Measurements from ENCODE around the gene CHID1. TPM values are rescaled to one million over a fixed set of nuclear protein-coding genes. Genes with fewer than 3 reads are reported as not detected.
A peak's percentile ranks its signal among the peaks of the same experiment; 100 is the strongest.

Gene CHID1
- total RNA-seq, 4 donors from 2014 or later, result 47.9 to 83.4 (median 65.8) TPM

GRCh38 chr11:928786-929185 lies 18.2 kb upstream of the CHID1 start:
- Histone ChIP-seq H3K27me3 (no peaks in the 10 kb centered on the region), H3K27ac (peak overlapping the region in 1 of 4 donors; percentile 39), H3K4me3 (no peak overlapping the region), H3K4me1 (peaks cover 0 to 84% (median 58%) of the 10 kb centered on the region in 4 donors), H3K9me3 (no peaks in the 10 kb centered on the region), H3K36me3 (peaks cover 0 to 3% (median 0%) of the 10 kb centered on the region in 3 donors)
- no peak for DNase-seq (ENCODE audit: low spot score in 2 of 2)
- TF ChIP-seq CTCF (IDR thresholded peaks at IDR 0.05), result no peak
- WGBS, 2 donors, result 73 to 75% methylated on average over 8 of the region's 8 CpGs

- no peak for TF ChIP-seq CTCF (IDR thresholded peaks at IDR 0.05)
- TF ChIP-seq POLR2A (IDR thresholded peaks at IDR 0.05), result no peak
- no peak for TF ChIP-seq EP300 (IDR thresholded peaks at IDR 0.05)
- H3K27me3 ChIP-seq, result no peaks in the 10 kb centered on the region
- no peaks in the 10 kb centered on the region for H3K9me3 ChIP-seq
- peaks cover 0 to 75% (median 52%) of the 10 kb centered on the region in 4 donors for H3K4me1 ChIP-seq
- DNase-seq (ENCODE audit: low spot score in 2 of 2), result no peak
- H3K27ac ChIP-seq, result peak overlapping the region in 1 of 4 donors; percentile 39
- peaks cover 0 to 3% (median 0%) of the 10 kb centered on the region in 3 donors for H3K36me3 ChIP-seq
- no peak overlapping the region for H3K4me3 ChIP-seq
- 49 to 68% methylated on average over 7 of the region's 7 CpGs for WGBS, 2 donors
Measured at GRCh38 chr11:927871-928270, 17.3 kb upstream of the CHID1 start.

GRCh38 chr11:926341-926916 lies 15.8 kb upstream of the CHID1 start:
- H3K9me3 ChIP-seq, result no peaks in the 10 kb centered on the region
- H3K4me3 ChIP-seq, result peak overlapping the region; percentile 65 to 98 (median 84)
- TF ChIP-seq CTCF (IDR thresholded peaks at IDR 0.05) (no peak), EP300 (IDR thresholded peaks at IDR 0.05) (peak in 1 of 2 donors; percentile 43)
- 1 to 2% methylated on average over 18 to 24 of the region's 26 CpGs for WGBS, 2 donors
- peaks cover 0 to 3% (median 0%) of the 10 kb centered on the region in 3 donors for H3K36me3 ChIP-seq
- DNase-seq (ENCODE audit: low spot score in 2 of 2), result peak in 1 of 2 donors; percentile 45
- H3K27ac ChIP-seq, result peak overlapping the region; percentile 69 to 97 (median 95)
- no peaks in the 10 kb centered on the region for H3K27me3 ChIP-seq
- H3K4me1 ChIP-seq, result peaks cover 0 to 60% (median 39%) of the 10 kb centered on the region in 4 donors

- Histone ChIP-seq H3K9me3 (no peaks in the 10 kb centered on the region), H3K4me1 (peaks cover 0 to 53% (median 31%) of the 10 kb centered on the region in 4 donors), H3K27ac (peak within 1 kb of the TSS; percentile 69 to 97 (median 95)), H3K27me3 (no peaks in the 10 kb centered on the region), H3K4me3 (peak within 1 kb of the TSS; percentile 65 to 98 (median 84)), H3K36me3 (peaks cover 0 to 3% (median 0%) of the 10 kb centered on the region in 3 donors)
- DNase-seq (ENCODE audit: low spot score in 2 of 2), result peak; percentile 78 to 81
- TF ChIP-seq CTCF (IDR thresholded peaks at IDR 0.05), result peak; percentile 75 to 99 (median 95)
- TF ChIP-seq EP300 (IDR thresholded peaks at IDR 0.05), result peak in 1 of 2 donors; percentile 54
- peak; percentile 73 to 82 for TF ChIP-seq POLR2A (IDR thresholded peaks at IDR 0.05)
- WGBS, 2 donors, result 5 to 10% methylated on average over 30 to 81 of the region's 124 CpGs
Measured at GRCh38 chr11:925496-926301, 15.1 kb upstream of the CHID1 start, which contains the start of gene AP2A2. AP2A2 (plus strand) TSS chr11:925870; CDS start chr11:926022, 152 bp downstream.

- H3K27me3 ChIP-seq, result no peaks in the 10 kb centered on the region
- peak overlapping the region; percentile 69 to 97 (median 95) for H3K27ac ChIP-seq
Measured at GRCh38 chr11:925158-925495, 14.5 kb upstream of the CHID1 start.

More at GRCh38 chr11:925158-925495, 14.5 kb upstream of the CHID1 start:
- DNase-seq (ENCODE audit: low spot score in 2 of 2), result no peak
- Histone ChIP-seq H3K9me3 (no peaks in the 10 kb centered on the region), H3K4me1 (peaks cover 0 to 47% (median 31%) of the 10 kb centered on the region in 4 donors), H3K4me3 (peak overlapping the region; percentile 37 to 98 (median 84)), H3K36me3 (peaks cover 0 to 3% (median 0%) of the 10 kb centered on the region in 3 donors)
- TF ChIP-seq EP300 (IDR thresholded peaks at IDR 0.05) (no peak), POLR2A (IDR thresholded peaks at IDR 0.05) (no peak), CTCF (IDR thresholded peaks at IDR 0.05) (no peak)
- 52 to 61% methylated on average over 11 to 19 of the region's 28 CpGs for WGBS, 2 donors

Measured in tibial nerve (tissue), 4 donors.